ENCODE results near the gene TMPRSS11D. TPM values are rescaled to one million over a fixed set of nuclear protein-coding genes. Genes with fewer than 3 reads are reported as not detected.
A peak's percentile ranks its signal among the peaks of the same experiment; 100 is the strongest.

Gene TMPRSS11D
- total and polyA plus RNA-seq, 2 donors (not counting 1 experiment from before 2014, with no cell fraction given), result not detected

DNA sequence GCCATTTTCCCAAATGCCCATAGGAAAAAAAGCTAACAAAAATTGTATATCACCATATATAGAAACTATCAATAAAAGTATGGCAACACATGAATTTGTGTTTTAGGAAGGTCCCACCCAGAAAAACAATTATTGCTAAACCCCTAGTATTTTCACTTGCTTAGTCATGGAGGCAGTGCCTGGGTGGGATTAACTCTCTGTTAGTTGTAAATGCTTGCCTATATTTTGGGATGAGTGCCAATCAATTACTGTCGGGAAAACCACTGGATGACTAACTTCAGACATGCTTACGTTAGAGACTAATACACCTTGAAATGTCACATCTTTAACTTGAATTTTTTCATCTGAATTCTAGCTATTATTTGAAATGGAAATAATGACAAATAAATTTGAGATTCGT lies 45.6 kb upstream of the TMPRSS11D start:
- H3K4me2 ChIP-seq (ENCODE audit: extremely low read depth, insufficient read depth, low read length), result no peak overlapping the region
- peak in 1 of 2 donors; percentile 75 for DNase-seq (ENCODE audit: low read depth in 2 of 2)

DNA sequence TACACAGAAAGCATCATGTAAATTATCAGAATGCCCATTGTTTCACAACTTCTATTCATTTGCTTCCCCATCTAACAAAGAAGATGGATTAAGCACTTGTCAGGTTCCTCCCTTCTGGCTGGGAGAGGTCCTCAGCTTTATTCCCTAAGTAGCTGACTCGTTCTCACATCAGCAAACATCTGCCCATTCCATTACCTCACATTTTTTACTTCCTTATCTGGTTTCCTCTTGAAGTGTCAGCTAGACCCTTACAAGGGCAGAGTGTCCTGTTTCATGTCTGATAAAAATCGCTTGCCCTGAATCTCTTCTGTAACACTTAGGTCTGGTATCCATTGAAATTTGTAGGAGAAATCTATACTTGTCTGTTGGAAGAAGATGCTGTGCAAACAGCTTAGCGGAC lies 44.7 kb upstream of the TMPRSS11D start:
- H2AFZ ChIP-seq (ENCODE audit: low read length), result no peak overlapping the region
- no peak overlapping the region for H3K4me3 ChIP-seq (replicated peaks in 1 of 4; ENCODE audit: control extremely low read depth in 1 of 4, insufficient read depth in 1 of 4, low read depth in 3 of 4, low read length in 4 of 4)
- TF ChIP-seq EZH2 (IDR thresholded peaks at IDR 0.05; ENCODE audit: low read length, missing control alignments), result no peak
- TF ChIP-seq, protein P1, sequence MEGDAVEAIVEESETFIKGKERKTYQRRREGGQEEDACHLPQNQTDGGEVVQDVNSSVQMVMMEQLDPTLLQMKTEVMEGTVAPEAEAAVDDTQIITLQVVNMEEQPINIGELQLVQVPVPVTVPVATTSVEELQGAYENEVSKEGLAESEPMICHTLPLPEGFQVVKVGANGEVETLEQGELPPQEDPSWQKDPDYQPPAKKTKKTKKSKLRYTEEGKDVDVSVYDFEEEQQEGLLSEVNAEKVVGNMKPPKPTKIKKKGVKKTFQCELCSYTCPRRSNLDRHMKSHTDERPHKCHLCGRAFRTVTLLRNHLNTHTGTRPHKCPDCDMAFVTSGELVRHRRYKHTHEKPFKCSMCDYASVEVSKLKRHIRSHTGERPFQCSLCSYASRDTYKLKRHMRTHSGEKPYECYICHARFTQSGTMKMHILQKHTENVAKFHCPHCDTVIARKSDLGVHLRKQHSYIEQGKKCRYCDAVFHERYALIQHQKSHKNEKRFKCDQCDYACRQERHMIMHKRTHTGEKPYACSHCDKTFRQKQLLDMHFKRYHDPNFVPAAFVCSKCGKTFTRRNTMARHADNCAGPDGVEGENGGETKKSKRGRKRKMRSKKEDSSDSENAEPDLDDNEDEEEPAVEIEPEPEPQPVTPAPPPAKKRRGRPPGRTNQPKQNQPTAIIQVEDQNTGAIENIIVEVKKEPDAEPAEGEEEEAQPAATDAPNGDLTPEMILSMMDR (conservative IDR thresholded peaks at IDR 0.05 in 1 of 2, IDR thresholded peaks at IDR 0.05 in 1 of 2; ENCODE audit: low read depth in 1 of 2, low read length in 2 of 2), result no peak
- H3K4me2 ChIP-seq (ENCODE audit: extremely low read depth, insufficient read depth, low read length), result no peak overlapping the region
- no peaks in the 10 kb centered on the region for H4K20me1 ChIP-seq (ENCODE audit: control insufficient read depth, extremely low read depth, insufficient read depth, low read length)
- DNase-seq (ENCODE audit: low read depth in 2 of 2), result peak in 1 of 2 donors; percentile 40
- no peak overlapping the region for H3K9ac ChIP-seq (ENCODE audit: insufficient read depth, low read length)
- H3K9me3 ChIP-seq (ENCODE audit: control insufficient read depth, insufficient read depth, low read depth, low read length), result no peaks in the 10 kb centered on the region
- no peaks in the 10 kb centered on the region for H3K27me3 ChIP-seq (ENCODE audit: control insufficient read depth, insufficient read depth, low read length)
- no peaks in the 10 kb centered on the region for H3K79me2 ChIP-seq (ENCODE audit: control insufficient read depth, insufficient read depth, low read length)
- H3K36me3 ChIP-seq (ENCODE audit: control insufficient read depth, insufficient read depth, low read length), result no peaks in the 10 kb centered on the region
- H3K4me1 ChIP-seq (ENCODE audit: control insufficient read depth, extremely low read depth, insufficient read depth, low read length), result no peaks in the 10 kb centered on the region
- no peak overlapping the region for H3K27ac ChIP-seq (ENCODE audit: insufficient read depth, low read length)

More for the DNA sequence above, 45.6 kb upstream of the TMPRSS11D start:
- Histone ChIP-seq H3K36me3 (ENCODE audit: control insufficient read depth, insufficient read depth, low read length) (no peaks in the 10 kb centered on the region), H3K79me2 (ENCODE audit: control insufficient read depth, insufficient read depth, low read length) (no peaks in the 10 kb centered on the region), H3K9me3 (ENCODE audit: control insufficient read depth, insufficient read depth, low read depth, low read length) (no peaks in the 10 kb centered on the region), H3K9ac (ENCODE audit: insufficient read depth, low read length) (no peak overlapping the region), H4K20me1 (ENCODE audit: control insufficient read depth, extremely low read depth, insufficient read depth, low read length) (no peaks in the 10 kb centered on the region), H3K27ac (ENCODE audit: insufficient read depth, low read length) (no peak overlapping the region), H2AFZ (ENCODE audit: low read length) (no peak overlapping the region), H3K4me1 (ENCODE audit: control insufficient read depth, extremely low read depth, insufficient read depth, low read length) (no peaks in the 10 kb centered on the region), H3K27me3 (ENCODE audit: control insufficient read depth, insufficient read depth, low read length) (no peaks in the 10 kb centered on the region), H3K4me3 (replicated peaks in 1 of 4; ENCODE audit: control extremely low read depth in 1 of 4, insufficient read depth in 1 of 4, low read depth in 3 of 4, low read length in 4 of 4) (no peak overlapping the region)
- no peak for TF ChIP-seq EZH2 (IDR thresholded peaks at IDR 0.05; ENCODE audit: low read length, missing control alignments)
- TF ChIP-seq, protein P1 (conservative IDR thresholded peaks at IDR 0.05 in 1 of 2, IDR thresholded peaks at IDR 0.05 in 1 of 2; ENCODE audit: low read depth in 1 of 2, low read length in 2 of 2), result no peak

DNA sequence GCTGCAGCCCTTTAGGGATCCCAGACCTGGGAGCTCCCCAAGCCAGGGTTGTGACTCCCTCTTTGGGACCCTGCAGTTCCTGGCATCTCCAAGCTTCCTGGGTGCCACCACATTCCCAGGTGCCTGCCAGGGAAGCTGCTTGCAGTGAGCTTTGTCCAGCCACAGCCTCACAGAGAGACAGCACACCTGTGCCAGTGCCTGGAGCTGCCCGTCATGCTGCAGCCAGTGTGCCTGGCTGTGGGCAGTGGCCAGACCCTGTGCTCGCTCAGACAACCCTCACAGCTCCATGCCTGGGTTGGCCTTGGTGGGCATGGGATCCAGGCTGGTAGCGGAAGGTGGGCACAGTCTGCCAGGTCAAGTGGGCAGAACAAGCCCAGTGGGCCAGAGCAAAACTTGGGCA lies 43.4 kb upstream of the TMPRSS11D start:
- Histone ChIP-seq H3K27me3 (ENCODE audit: control insufficient read depth, insufficient read depth, low read length) (no peaks in the 10 kb centered on the region), H3K9ac (ENCODE audit: insufficient read depth, low read length) (no peak overlapping the region), H3K27ac (ENCODE audit: insufficient read depth, low read length) (no peak overlapping the region), H4K20me1 (ENCODE audit: control insufficient read depth, extremely low read depth, insufficient read depth, low read length) (no peaks in the 10 kb centered on the region), H3K4me2 (ENCODE audit: extremely low read depth, insufficient read depth, low read length) (no peak overlapping the region), H3K36me3 (ENCODE audit: control insufficient read depth, insufficient read depth, low read length) (no peaks in the 10 kb centered on the region), H3K79me2 (ENCODE audit: control insufficient read depth, insufficient read depth, low read length) (no peaks in the 10 kb centered on the region), H2AFZ (ENCODE audit: low read length) (no peak overlapping the region), H3K4me3 (replicated peaks in 1 of 4; ENCODE audit: control extremely low read depth in 1 of 4, insufficient read depth in 1 of 4, low read depth in 3 of 4, low read length in 4 of 4) (no peak overlapping the region), H3K4me1 (ENCODE audit: control insufficient read depth, extremely low read depth, insufficient read depth, low read length) (no peaks in the 10 kb centered on the region), H3K9me3 (ENCODE audit: control insufficient read depth, insufficient read depth, low read depth, low read length) (no peaks in the 10 kb centered on the region)
- TF ChIP-seq, protein P1 (conservative IDR thresholded peaks at IDR 0.05 in 1 of 2, IDR thresholded peaks at IDR 0.05 in 1 of 2; ENCODE audit: low read depth in 1 of 2, low read length in 2 of 2), result no peak
- no peak for TF ChIP-seq EZH2 (IDR thresholded peaks at IDR 0.05; ENCODE audit: low read length, missing control alignments)
- no peak for DNase-seq (ENCODE audit: low read depth in 2 of 2)
